ENCODE data around the gene CFLAR.

CFLAR gene

DNA sequence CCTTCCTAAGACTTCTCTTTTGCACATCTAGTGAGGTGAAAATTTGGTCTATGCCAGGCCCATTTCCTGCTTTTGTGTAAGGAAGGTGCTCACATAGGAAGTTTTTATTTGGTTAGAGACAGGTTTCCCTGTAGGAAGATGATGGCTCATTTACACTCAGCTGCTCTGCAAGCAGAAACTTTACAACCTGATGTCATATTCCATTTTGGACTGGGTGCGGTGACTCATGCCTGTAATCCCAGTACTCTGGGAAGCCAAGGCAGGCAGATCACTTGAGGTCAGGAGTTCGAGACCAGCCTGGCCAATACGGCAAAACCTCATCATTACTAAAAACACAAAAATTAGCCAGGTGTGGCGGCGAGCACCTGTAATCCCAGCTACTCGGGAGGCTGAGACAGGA, 102.8 kb downstream of the CFLAR start:
- no peak for DNase-seq (ENCODE audit: low spot score)

DNA sequence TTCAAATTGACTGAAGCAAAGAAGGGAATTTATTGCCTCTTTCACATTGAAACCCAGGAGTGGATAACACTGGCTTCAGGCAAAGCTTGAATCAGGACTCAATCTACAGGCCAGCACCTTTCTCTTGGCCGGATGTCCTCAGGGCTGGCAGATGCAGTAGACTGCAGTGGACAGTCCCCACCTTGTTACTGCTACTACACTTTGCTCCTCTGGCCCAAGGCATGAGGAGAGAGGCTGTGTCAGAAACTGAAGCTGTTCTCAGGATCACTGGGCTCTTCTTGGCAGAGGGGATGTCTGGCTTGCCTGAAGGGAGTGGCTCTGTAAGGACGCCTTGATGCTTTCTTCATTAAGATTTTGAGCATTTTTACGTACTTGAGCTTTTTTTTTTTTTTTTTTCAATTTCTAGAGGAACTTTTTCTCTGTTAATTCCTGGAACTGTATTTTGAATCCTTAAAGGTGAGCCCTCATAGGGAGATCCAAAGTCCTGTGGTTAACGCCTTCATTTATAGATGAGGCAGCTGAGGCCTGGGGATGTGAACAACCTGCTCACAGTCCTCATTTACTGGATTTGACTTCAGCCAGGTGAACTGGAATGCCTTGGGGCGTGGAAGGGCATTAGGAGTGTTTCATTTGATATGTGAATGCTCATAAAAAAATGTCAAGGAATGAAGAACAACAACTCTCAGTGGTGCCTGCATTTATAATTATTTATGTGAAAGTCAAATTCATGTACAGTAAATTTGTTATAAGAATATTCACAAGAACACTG, 103.5 kb downstream of the CFLAR start:
- no peak for DNase-seq (ENCODE audit: low spot score)

DNA sequence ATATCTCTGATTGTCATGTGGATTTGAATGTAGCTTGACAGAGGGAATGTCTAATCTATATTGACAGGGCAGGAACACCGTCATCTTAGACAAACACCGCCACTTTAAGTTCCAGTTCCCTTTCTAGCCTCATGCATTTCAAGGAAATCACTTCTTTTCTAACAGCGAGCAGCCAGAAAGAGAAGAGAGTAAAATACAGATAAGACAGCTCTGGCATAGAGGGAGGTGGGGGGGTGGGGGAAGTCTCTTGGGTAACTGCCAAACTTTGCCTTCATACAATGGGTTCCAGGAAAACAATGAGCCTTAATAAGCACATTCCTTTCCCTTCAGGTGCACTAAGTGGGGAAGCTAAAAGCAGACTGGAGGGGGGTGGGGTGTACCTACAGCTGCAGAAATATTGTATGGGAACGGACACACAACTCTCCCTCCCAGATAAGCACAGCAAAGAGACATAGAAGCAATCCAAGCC, 104.2 kb downstream of the CFLAR start:
- no peak for DNase-seq (ENCODE audit: low spot score)

DNA sequence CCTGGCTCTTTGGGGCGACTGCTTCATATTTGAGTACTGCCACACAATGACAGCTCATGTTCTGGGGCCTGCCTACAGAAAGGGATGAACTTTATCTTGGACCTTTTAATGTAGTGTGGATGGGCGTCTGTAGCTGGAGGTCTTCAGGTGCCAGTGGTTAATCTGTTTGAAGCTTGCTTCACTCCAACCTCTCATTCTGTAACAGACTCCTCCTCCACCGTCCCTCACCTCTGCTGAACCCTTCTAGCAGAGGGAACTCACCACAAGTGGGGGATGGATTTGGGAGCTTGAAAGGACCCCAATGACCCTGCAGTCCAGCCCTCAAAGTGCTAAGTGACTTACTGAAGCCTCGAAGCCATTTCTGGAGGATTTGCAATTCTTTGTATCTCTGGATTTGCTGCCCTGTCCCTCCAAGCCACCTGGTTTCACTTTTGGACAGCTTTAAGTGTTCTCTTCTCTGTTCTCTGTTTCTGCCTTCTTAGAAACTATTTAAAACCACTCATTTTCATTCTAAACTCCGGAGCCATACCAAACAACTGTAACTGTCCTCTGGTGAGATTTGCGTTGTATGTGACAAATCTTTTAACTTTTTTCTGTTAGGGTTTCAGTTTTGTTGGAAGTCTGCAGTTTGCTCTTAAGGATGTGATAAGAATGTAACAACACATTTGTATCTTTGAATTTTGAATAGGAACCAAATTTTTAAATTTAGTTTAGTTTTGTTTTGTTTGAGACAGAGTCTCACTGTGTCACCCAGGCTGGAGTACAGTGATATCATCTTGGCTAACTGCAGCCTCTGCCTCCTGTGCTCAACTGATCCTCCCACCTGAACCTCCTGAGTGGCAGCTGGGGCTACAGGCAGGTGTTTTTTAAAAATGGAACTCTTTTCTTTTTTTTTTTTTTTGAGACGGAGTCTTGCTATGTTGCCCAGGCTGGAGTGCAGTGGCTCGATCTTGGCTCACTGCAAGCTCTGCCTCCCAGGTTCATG, 107.4 kb downstream of the CFLAR start:
- no peak for DNase-seq (ENCODE audit: low spot score)

Measured in D341Med (cell line).